HepG2 (cell line): ENCODE data around the gene CHCHD3. TPM values are rescaled to one million over a fixed set of nuclear protein-coding genes. Genes with fewer than 3 reads are reported as not detected.

ENCODE experiments used
- ATAC-seq: fragments of 200-7000 bp; cut with Tn5 transposase; 3 replicates; pipeline ENCODE4 v1.9.1; 2020; ENCODE audit warnings: mild to moderate bottlenecking, moderate library complexity
- BruUV-seq: library from RNA; stranded (reverse); fragments of 400-500 nt; replicated peaks from 2 replicates; lab custom pipeline; 2021; lab: Mats Ljungman, UMichigan
- CTCF ChIA-PET: fragments of 300-600 bp; formaldehyde crosslinking; extraction: SDS; loops from one replicate; lab custom pipeline; 2021; ENCODE audit warnings: low total read pairs, inconsistent platforms, low intra/inter-chr PET ratio; lab: Yijun Ruan, JAX
- POLR2A ChIA-PET: fragments of 350-600 bp; sonication (Branson Sonifier 250); formaldehyde crosslinking; loops from one replicate; lab custom pipeline; 2020; ENCODE audit warnings: antibody characterized with exemption, inconsistent platforms; lab: Yijun Ruan, JAX
- DNase-seq: peaks from one replicate; pipeline ENCODE4 v3.0.0-alpha.2; 2015; ENCODE audit warnings: low spot score
- FAIRE-seq: peaks from 3 replicates; lab custom pipeline; 2011; peaks lifted over from hg19 to GRCh38; lab: Jason Lieb, UNC
- H2AFZ ChIP-seq: one replicate; pipeline ENCODE4 v1.6.1; 2011; ENCODE audit warnings: low read length, inconsistent platforms
- H3K27ac ChIP-seq: fragments of 300-600 bp; 3 replicates; pipeline ENCODE4 v1.8.0; 2011; ENCODE audit warnings: mixed run types, mild to moderate bottlenecking, mixed read lengths, low read length, inconsistent platforms; ENCODE audit not compliant: insufficient read depth; ENCODE audit errors: extremely low read length
- H3K27me3 ChIP-seq, 2 experiments: fragments of 200-600 bp in 1 of 2; 2 replicates in 1 of 2; 3 replicates in 1 of 2; pipeline versions ENCODE4 v1.6.0 to v1.8.0; 2011; ENCODE audit warnings: low read length in 2 of 2, mild to moderate bottlenecking in 2 of 2, moderate library complexity in 2 of 2, inconsistent platforms in 1 of 2; ENCODE audit not compliant: insufficient read depth in 2 of 2, control insufficient read depth in 1 of 2
- H3K36me3 ChIP-seq, 2 experiments: fragments of 200-600 bp in 1 of 2; replicated peaks in 1 of 2; 2 replicates in 1 of 2; 3 replicates in 1 of 2; pipeline versions ENCODE4 v1.5.1 to v1.8.0; 2011; ENCODE audit warnings: low read length in 2 of 2, inconsistent platforms in 1 of 2; ENCODE audit not compliant: insufficient read depth in 2 of 2, control insufficient read depth in 1 of 2
- H3K4me1 ChIP-seq: 2 replicates; pipeline ENCODE4 v1.5.1; 2012; ENCODE audit warnings: low read length, inconsistent platforms; ENCODE audit not compliant: insufficient read depth
- H3K4me2 ChIP-seq: 2 replicates; pipeline ENCODE4 v1.6.0; 2011; ENCODE audit warnings: low read depth, low read length, inconsistent platforms
- H3K4me3 ChIP-seq, 3 experiments: fragments of 200-600 bp in 1 of 3; sonication (generic), shearing (Covaris generic) in 1 of 3; replicated peaks in 1 of 3; 2 replicates each; pipeline ENCODE4 v1.5.1; 2011 to 2016; ENCODE audit warnings: low read length in 3 of 3, inconsistent platforms in 2 of 3, low read depth in 2 of 3, mild to moderate bottlenecking in 2 of 3, control low read depth in 1 of 3, mixed read lengths in 1 of 3; ENCODE audit not compliant: insufficient read depth in 1 of 3
- H3K79me2 ChIP-seq: one replicate; pipeline ENCODE4 v1.6.1; 2011; ENCODE audit warnings: low read length, inconsistent platforms; ENCODE audit not compliant: insufficient read depth
- H3K9ac ChIP-seq: 2 replicates; pipeline ENCODE4 v1.6.0; 2011; ENCODE audit warnings: mild to moderate bottlenecking, low read depth, low read length, inconsistent platforms; ENCODE audit not compliant: insufficient read depth
- H3K9me3 ChIP-seq: 2 replicates; pipeline ENCODE4 v1.5.1; 2012; ENCODE audit warnings: mild to moderate bottlenecking, low read length
- H4K20me1 ChIP-seq: 2 replicates; pipeline ENCODE4 v1.6.0; 2011; ENCODE audit warnings: inconsistent platforms, mild to moderate bottlenecking, low read length, moderate library complexity; ENCODE audit not compliant: insufficient read depth
- DRAP1 ChIP-seq: IDR thresholded peaks from 2 replicates; pipeline ENCODE4 v1.6.1; 2016; ENCODE audit warnings: missing genetic modification reagents, missing compliant biosample characterization
- MAFK ChIP-seq, 2 experiments: IDR thresholded peaks in 1 of 2; conservative IDR thresholded peaks in 1 of 2; 2 replicates each; pipeline ENCODE4 v1.6.1; 2011; ENCODE audit warnings: improper control_type of control experiment in 2 of 2, low read length in 2 of 2
- MXD3 ChIP-seq: IDR thresholded peaks from 2 replicates; pipeline ENCODE4 v1.6.1; 2016; ENCODE audit warnings: mild to moderate bottlenecking, missing biosample characterization, missing genetic modification reagents
- NCOA1 ChIP-seq: sonication (generic); formaldehyde crosslinking; IDR thresholded peaks from 2 replicates; pipeline ENCODE4 v1.9.0; 2021; ENCODE audit warnings: missing genetic modification reagents
- NFKBIZ ChIP-seq: IDR thresholded peaks from 2 replicates; pipeline ENCODE4 v1.6.1; 2018; ENCODE audit warnings: missing genetic modification reagents, missing compliant biosample characterization
- SIN3A ChIP-seq: IDR thresholded peaks from 2 replicates; pipeline ENCODE4 v1.6.1; 2011; ENCODE audit warnings: low read depth, mild to moderate bottlenecking, control low read depth, low read length, borderline replicate concordance
- SIX4 ChIP-seq: sonication (generic); formaldehyde crosslinking; IDR thresholded peaks from 2 replicates; pipeline ENCODE4 v1.4.0; 2020; ENCODE audit warnings: missing genetic modification reagents
- WIZ ChIP-seq: sonication (generic); formaldehyde crosslinking; IDR thresholded peaks from 2 replicates; pipeline ENCODE4 v1.5.1; 2020; ENCODE audit warnings: mild to moderate bottlenecking, missing genetic modification reagents
- ZFYVE20 ChIP-seq: sonication (generic); formaldehyde crosslinking; IDR thresholded peaks from 2 replicates; pipeline ENCODE4 v1.8.0; 2023; ENCODE audit warnings: low read depth, mild to moderate bottlenecking, moderate library complexity, missing genetic modification reagents, borderline replicate concordance
- ZNF557 ChIP-seq: sonication (generic); formaldehyde crosslinking; IDR thresholded peaks from 2 replicates; pipeline ENCODE4 v1.4.0; 2020; ENCODE audit warnings: missing genetic modification reagents
- ZNF598 ChIP-seq: sonication (generic); formaldehyde crosslinking; IDR thresholded peaks from 2 replicates; pipeline ENCODE4 v1.5.1; 2020; ENCODE audit warnings: mild to moderate bottlenecking, missing genetic modification reagents, borderline replicate concordance
- ZNF629 ChIP-seq: sonication (generic); formaldehyde crosslinking; conservative IDR thresholded peaks from 2 replicates; pipeline ENCODE4 v1.5.0; 2020; ENCODE audit warnings: missing genetic modification reagents
- WGBS: methylation state at CpG from one replicate; pipeline ENCODE4 v1.1.6; 2017; ENCODE audit warnings: low lambda C conversion rate; 5-methylcytosine and 5-hydroxymethylcytosine counted together
- in situ Hi-C: cut with HindIII; loops from 2 replicates; pipeline ENCODE4 v1.10.0; 2017; ENCODE audit warnings: low pct_unique_long_range_greater_than_20kb; ENCODE audit not compliant: extremely low pct_ligation_motif_present
- intact Hi-C: fragments of 100-400 bp; cut with micrococcal nuclease; formaldehyde crosslinking; loops from one replicate; pipeline ENCODE4 v1.10.0; 2022; ENCODE audit not compliant: unreplicated experiment
- polyA plus RNA-seq, 8 experiments: library from polyadenylated mRNA; depleted of rRNA in 3 of 8; stranded (reverse) in 7 of 8; unstranded in 1 of 8; fragments of >200 nt; fragmentation: Illumina TruSeq in 4 of 8; extraction: Trizol in 4 of 8; gene quantifications; 2 replicates each; pipeline versions ENCODE4 v1.2.1 to v1.2.3, GENCODE V29; 2011 to 2016; ENCODE audit warnings: low read depth in 4 of 8, missing spikeins in 1 of 8, mixed read lengths in 1 of 8; ENCODE audit not compliant: insufficient read depth in 1 of 8
- total RNA-seq, 5 experiments: library from RNA; depleted of rRNA; stranded (reverse); fragments of >200 nt; fragmentation: Illumina TruSeq; extraction: Trizol; gene quantifications; 2 replicates each; pipeline ENCODE4 v1.2.3, GENCODE V29; 2016; ENCODE audit warnings: low read depth in 1 of 5
- TF ChIP-seq, protein P1 (sequence below): sonication (generic); formaldehyde crosslinking; IDR thresholded peaks from 2 replicates; pipeline ENCODE4 v1.4.0; 2020; ENCODE audit warnings: missing genetic modification reagents

CHCHD3 gene
- total and polyA plus RNA-seq, 2 of the 13 experiments (the other 11 are each of a cell fraction or from before 2014, with no cell fraction given), result 32.7 to 86.8 TPM

DNA sequence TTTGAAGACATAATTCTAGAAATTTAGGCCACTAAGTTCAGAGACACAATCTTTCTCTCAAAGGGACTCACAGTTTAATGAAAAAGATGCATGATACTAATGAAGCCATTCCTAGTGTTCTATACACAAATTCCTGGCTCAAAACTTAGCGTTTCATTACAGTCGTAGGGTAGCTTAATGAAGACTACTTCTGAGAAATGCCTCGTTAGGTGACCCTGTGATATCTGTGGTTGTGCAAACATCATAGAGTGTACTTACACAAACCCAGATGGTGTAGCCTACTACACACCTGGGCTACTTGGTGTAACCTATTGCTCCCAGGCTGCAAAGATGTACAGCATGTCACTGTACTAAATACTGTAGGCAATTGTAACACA is 488 bp upstream of the CHCHD3 start (continued):
- TF ChIP-seq WIZ (CRISPR knock-in tag), result 0 out of 2 replicates have a peak, but pooled peaks have one; percentile 52
- TF ChIP-seq, all 625 proteins: peak for 4

GRCh38 chr7:133081119-133081598 is 731 bp downstream of the CHCHD3 start:
- Histone ChIP-seq H3K27ac (peak overlapping the region; percentile 70), H3K79me2 (peaks cover 54% of the 10 kb centered on the region), H2AFZ (no peak overlapping the region), H3K4me3 (peak overlapping the region; percentile 77 to 95 (median 93)), H3K4me2 (peak overlapping the region; percentile 94), H4K20me1 (no peaks in the 10 kb centered on the region), H3K4me1 (peaks cover 28% of the 10 kb centered on the region), H3K36me3 (no peaks in the 10 kb centered on the region), H3K27me3 (peaks cover 0 to 5% of the 10 kb centered on the region in 2 experiments; a peak in 1 of 5 replicates), H3K9me3 (no peaks in the 10 kb centered on the region), H3K9ac (peak overlapping the region; percentile 87)
- DNase-seq (peak; percentile 12), FAIRE-seq (no peak), ATAC-seq (peak; percentile 32)
- BruUV-seq, result no TSS peak
- TF ChIP-seq ZNF629 (CRISPR knock-in tag) (peak; percentile 75), NFKBIZ (CRISPR knock-in tag) (no peak), MXD3 (CRISPR knock-in tag) (no peak), SIN3A (peak; percentile 2; the same call in 1 of the 2 replicates)
- 1% methylated on average over 7 of the region's 8 CpGs for WGBS
- ChIA-PET CTCF (no interaction called here), POLR2A (interaction anchor here (1.1 kb wide), 1 partner anchor 172 kb away, joined by 6 read pairs; the partner anchor contains the start of gene EXOC4)
- intact Hi-C loops, result no loop called here
- in situ Hi-C loops, result no loop called here

DNA sequence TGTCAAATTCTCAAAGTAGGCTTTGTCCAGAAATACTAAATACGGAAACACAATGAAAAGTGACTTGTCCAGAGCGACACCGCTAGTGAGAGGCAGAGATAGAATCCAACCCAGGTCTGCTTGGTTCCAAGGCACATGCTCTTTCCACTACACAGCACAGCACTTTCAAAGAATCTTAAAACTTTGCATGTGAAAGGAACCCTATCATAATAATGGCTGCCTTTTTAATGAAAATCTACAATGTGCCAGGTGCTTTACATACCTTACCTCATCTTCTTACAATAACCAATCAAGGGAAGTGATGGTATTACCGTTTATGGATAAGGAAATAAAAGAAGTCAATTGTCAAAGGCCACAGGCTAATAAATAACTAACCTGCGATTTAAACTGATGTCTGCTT is 2.6 kb downstream of the CHCHD3 start:
- no TSS peak for BruUV-seq
- no peak overlapping the region for H3K9ac ChIP-seq
- no peak for TF ChIP-seq MAFK (conservative IDR thresholded peaks at IDR 0.05 in 1 of 2, IDR thresholded peaks at IDR 0.05 in 1 of 2; ENCODE audit: low read length in 2 of 2)
- no peak for TF ChIP-seq ZNF557 (CRISPR knock-in tag)
- TF ChIP-seq NCOA1 (CRISPR knock-in tag), result no peak
- TF ChIP-seq SIX4 (CRISPR knock-in tag), result no peak
- no peak for TF ChIP-seq ZFYVE20
- TF ChIP-seq, protein P1, sequence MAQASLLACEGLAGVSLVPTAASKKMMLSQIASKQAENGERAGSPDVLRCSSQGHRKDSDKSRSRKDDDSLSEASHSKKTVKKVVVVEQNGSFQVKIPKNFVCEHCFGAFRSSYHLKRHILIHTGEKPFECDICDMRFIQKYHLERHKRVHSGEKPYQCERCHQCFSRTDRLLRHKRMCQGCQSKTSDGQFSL, result no peak
- no peak for TF ChIP-seq ZNF598 (CRISPR knock-in tag)
- TF ChIP-seq DRAP1, result no peak

More for the DNA sequence above, 2.6 kb downstream of the CHCHD3 start:
- Histone ChIP-seq H3K4me2 (no peak overlapping the region; the same call in 1 of the 2 replicates), H3K4me3 (no peak overlapping the region), H3K27me3 (no peaks in the 10 kb centered on the region; a peak in 1 of 5 replicates), H3K9me3 (no peaks in the 10 kb centered on the region), H4K20me1 (no peaks in the 10 kb centered on the region), H3K79me2 (peaks cover 64% of the 10 kb centered on the region), H3K36me3 (peaks cover 0 to 5% of the 10 kb centered on the region in 2 experiments; a peak in 1 of 5 replicates), H3K4me1 (peaks cover 28% of the 10 kb centered on the region), H2AFZ (no peak overlapping the region), H3K27ac (no peak overlapping the region)
- ChIA-PET CTCF (no interaction called here), POLR2A (no interaction called here)
- WGBS, result 96% methylated on average over 5 of the region's 5 CpGs
- DNase-seq (no peak), FAIRE-seq (no peak), ATAC-seq (no peak)
- in situ Hi-C loops (no loop called here), intact Hi-C loops (no loop called here)
